GM21367 (cell line): ENCODE data around the gene OLFM3.

Experiments used
- ATAC-seq: cut with Tn5 transposase; IDR thresholded peaks from one replicate; pipeline ENCODE4 v1.9.1; 2021; ENCODE audit not compliant: unreplicated experiment

OLFM3 gene

DNA sequence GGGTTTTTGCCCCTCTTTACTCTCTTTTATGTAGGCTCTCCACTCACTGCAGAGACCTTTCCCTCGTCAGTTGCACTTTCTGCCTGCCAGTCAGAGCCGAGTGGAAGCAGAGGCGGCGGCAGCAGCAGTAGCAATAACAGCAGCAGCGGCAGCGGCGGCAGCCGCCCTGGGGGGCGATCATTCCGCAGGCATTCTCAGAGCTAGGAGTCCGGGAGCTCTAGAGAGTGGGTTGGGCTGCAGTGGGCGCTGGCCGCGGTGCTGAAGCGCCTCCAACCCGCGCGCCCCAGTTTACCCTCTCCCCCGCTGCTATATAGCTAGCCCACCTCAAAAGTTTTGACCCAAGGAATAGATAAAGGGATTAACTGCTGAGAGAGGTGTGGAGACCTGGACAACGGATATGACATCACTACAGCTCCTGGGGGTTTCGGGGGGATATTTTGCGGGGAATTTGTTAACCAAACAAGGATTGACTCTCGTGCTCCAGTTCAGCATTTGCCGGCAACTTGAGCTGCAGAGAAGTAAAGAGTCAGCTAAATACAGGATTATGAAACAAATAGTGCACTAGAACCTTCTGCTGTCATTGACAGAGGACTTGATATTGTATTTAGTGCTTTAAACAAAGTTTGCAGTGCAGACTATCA, at the start of gene OLFM3:
OLFM3 (minus strand) TSS at position 102 of the 641 bp plus-strand sequence.
- ATAC-seq = no peak

DNA sequence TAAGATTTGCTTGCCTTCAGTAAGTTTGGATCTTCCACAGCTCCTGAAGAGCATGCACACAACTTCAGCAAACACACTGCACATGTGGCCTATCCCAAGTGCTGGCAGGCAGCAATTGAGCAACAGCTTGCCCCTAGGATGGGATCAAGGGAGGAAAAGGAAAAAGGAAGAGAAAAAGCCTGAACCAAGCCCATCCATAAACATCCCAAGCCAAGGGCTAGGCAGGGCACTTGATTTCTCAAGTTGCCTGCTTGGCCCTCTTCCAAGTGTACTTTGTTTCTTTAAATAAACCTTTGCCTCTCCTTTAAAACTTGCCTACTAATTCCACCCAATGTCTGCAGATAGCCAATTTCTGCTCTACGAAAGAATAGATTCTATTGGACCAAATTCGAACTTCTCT, 49.0 kb upstream of the OLFM3 start:
- no peak for ATAC-seq

DNA sequence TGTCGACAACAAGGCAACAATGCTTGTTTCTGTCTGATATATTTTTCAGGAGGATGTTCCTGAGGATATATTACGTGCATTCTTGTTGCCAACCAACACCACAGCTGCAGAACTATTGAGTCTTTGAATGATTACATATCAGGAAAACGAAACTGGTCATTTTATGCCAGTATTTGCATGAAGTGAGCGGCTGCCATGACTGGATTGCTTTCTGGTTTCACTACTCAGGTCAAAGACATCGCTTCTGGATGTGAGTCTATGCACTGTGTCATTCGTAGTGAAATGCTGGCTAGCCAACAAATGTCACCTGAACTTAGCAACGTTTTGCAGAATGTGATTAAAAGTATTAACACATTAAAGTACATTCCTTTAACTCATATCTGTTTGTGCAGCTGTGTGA, 35.8 kb upstream of the OLFM3 start:
- ATAC-seq = peak; percentile 81

DNA sequence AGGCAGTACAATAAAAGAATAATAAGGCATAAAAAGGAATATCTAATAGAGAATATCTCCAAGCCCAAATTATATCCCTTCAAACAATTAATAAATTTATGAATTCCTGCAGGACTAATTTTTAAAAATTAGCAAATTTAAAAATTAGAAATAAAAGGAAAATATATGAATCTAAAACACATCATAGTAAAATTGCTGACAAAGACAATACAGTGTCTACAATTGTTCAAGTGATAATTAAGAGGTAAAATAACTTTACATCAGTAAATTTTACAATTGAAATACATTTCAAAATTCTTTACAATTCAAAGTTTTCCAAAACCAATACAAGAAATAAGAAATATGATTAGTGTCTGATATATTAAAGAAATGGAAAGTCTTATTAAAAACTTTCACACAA, 22.8 kb upstream of the OLFM3 start:
- ATAC-seq = no peak

DNA sequence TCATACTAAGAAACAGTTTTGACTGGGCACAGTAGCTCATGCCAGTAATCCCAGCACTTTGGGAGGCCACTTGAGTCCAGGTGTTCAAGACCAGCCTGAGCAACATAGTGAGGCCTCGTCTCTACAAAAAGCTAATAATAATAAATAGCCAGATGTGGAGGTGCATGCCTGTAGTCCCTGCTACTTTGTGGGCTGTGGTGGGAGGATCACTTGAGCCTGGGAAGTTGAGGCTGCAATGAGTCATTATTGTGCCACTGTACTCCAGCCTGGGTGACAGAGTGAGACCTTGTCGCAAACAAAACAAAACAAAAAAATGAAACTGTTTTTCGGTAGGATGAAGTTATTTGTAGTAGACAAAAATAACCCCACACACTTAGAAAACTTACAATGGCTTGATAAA, 19.0 kb upstream of the OLFM3 start:
- no peak for ATAC-seq

DNA sequence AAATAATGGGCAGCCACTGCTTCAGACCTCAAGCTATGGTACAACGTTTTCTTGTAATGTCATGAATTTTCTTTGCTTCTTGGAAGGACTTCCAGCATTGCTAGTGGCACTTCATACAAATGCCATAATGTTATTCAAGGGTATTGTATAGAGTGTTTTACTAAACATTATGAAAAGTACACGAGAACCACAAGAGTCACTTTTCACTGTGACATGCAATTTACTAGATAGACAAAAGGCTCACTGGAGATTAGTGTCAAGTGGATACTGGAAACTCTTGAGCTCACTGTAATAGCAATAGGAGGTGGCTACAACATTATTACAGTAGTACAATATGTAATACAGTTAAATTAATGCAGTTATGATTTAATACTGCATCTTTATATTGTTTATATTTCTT, 5.3 kb upstream of the OLFM3 start:
- no peak for ATAC-seq

DNA sequence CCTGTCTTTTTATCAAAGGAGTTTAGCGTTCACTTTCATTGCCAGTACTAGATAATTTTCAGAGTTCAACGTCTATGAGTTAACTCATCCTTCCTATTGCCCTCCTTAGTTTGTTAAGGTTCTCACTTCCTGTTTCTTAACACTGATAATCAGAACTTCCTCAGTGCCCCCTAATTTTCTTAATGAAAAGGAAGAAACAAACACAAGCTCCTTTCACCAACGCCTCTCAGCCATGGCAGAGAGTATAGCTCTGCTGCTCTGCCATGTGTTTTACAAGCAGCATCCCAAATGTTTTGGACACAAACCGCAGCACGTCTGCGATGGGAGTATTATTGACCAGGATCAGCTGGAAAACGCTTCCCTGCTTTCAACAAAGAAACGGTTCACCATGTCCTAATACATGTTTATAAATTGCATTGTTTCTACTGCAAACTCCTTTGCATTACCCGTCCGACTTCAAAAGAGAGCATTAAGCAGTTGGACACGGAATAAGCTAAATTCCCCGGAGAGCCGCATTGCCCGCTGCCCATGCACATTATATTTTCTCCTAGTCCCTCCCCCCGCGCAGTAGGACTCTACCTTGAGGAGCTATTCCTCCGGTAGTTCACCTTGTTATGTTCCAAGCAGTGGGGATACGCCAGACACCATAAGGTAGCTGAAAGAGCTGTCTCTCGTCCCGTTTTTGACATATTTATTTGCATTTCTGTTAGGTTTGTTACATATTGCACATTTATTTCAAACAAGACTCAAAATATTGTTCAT, 561 bp downstream of the OLFM3 start:
- no peak for ATAC-seq

DNA sequence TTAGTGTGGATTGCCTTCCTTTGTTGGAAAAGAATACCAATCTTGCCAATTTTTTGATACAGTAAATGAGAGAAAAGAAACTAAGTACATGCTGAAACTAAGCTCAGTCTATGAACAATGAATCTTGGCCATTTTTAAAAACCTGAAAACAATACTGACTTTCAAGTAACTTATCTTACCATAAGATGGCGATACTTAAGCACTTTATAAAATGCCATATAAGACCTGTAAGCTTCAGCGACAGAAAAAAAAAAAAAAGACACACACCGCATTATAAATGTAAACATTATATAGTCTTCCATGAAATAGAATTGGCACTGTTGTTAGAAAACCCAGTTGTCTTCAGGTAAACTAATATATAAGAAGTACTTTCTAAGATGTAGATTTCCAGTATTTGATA, 3.0 kb downstream of the OLFM3 start:
- ATAC-seq = no peak

DNA sequence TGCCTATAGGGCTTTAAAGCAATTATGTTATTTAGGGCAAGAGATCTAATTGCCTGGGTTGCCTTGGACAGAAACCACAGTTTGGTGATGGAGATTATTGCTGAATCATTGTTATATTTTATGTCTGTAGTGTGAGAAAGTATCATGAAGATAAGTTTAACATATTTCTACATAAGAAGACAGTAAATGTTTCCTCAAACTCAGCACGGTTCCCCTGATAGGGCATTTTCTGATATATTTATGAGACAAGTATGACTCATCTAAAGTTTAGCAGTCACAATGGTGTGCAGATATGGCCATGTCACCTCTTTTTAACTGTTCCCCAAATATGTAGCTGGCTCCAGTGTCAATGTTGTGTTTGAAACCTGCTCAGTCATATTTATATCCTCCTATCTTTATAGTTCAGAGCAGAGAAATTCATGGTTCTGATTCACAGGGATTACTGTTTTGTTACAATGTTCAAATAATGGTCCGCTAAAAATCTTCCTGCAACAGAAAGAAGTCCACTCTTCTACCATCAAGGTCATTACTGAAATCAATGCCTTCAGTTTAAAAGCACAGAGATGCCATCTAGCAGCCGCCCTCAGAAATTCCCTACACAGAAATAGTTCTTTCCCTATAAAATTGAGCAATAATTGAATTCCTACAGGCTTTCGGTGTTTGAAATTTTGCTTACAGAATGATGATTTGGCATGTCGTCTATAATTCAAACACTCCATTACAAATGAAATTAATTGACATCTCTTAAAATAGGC, 3.7 kb downstream of the OLFM3 start:
- no peak for ATAC-seq

DNA sequence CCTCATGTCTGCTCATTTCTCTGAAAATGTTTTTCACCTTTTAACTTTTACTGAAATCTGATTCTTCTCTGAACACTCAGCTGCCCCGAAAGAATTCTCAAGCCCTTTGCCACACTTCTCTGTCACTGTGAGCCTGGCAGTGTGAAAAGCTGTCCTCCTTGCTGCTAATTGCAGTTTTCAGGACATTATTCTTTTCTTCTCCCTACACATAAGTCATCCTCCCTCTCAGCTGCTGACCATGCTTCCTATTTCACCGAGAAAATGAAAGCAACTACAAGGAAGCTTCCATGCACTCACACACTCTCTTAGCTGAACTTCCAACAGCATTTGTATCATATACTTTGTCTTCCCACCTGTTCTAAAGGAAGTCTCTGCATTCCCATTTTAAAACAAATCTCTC, 15.8 kb downstream of the OLFM3 start:
- no peak for ATAC-seq

DNA sequence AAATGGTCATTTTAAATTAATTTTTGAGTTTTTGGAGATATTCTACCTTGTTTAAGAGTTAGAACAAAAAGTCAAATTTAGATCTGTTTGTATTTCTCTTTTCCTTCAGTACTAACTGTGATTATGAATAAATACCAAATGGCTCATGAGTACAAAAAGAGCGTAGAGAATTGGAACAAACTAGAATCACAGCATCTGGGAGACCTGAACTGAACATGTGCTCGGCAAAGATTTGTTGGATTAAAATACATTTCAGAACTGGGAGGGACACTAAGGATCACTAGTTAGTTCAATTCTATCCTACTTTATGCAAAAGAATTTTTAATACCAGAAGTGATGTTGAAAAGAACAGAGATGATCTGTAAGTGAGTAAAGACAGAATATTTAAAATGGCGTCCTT, 19.5 kb downstream of the OLFM3 start:
- ATAC-seq = no peak

DNA sequence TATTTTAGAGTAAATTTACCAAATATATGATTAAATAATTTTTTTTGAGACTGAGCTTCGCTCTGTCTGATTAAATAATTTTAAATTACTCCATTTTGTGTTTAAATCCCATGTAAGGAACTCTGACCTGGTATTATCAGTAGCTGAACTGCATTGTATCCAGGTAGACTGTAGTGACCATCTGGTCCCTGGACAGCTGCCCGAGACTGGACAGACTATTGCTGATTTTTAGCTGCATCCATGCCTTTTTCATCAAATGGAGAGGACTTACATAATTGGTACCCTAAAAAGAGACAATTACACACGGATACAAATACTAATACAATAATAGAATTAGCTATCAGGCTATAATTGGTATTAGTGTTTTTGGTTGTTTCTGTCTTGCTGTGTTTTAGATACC, 20.6 kb downstream of the OLFM3 start:
- ATAC-seq = no peak

DNA sequence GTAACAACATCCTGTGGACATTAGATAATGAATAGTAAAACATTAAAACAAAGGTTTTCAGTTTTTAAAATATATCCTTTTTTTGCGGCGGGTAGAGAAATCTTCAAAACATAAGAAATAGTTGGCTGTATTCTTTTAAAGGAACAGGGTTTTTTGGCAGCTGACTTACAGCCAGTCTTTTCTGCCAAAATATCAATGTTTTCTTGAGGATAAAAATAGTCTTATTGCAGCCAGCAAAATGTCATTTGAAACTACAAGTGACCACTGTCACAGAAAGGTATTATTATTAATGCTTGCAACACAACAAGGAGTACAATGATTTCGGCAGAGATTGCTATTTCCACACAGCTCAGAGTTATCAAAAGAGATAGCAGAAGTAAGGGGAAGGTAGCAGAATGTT, 21.4 kb downstream of the OLFM3 start:
- ATAC-seq = no peak

DNA sequence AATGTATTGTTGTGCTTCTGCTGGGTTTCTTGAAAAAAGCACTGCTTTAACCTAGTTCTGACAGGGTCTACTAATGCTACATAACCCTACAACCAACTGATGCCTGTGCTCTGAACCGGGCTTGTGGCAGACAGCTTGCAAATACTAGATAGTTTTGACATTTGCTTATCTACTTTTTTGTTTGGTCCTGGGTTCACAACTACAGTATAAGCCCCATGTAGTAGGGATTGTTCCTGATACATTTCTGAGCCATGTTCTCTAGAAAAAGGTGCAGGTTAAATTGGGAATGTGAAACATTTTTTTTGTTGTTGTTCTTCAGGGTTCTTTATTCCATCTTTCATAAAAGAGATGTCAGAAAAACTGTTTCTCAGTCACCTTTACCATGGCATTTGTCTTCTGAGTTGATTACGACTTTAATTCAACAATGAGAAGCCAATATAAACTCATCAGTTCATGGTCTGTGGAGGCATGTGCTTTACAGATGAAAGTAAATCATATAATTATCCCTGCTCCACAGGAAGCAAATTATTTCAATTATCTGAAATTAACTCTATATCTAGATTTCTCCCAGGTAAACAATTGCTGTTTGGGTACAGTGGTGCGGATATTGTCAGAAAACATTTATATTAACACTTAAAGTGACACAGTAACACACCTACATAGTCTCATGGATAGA, 22.0 kb downstream of the OLFM3 start:
- ATAC-seq = no peak

DNA sequence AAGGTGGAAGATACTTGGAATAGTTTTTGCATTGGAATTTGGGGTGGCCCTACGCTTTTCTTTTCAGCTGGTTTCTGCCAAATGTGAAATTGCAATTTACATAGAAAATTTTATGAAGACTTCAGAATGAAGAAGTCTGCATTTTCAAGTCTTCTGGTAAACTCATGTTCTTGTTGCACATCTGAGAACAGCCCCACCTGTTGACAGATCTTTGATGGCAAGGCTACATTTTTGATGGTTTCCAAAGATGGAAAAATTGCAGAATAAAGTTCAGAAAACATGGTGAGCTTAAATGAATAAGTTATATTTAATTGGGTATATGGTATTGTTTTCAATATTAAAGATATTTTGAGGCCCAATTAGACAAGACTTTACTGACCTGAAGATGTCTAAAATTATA, 25.4 kb downstream of the OLFM3 start:
- ATAC-seq = no peak

DNA sequence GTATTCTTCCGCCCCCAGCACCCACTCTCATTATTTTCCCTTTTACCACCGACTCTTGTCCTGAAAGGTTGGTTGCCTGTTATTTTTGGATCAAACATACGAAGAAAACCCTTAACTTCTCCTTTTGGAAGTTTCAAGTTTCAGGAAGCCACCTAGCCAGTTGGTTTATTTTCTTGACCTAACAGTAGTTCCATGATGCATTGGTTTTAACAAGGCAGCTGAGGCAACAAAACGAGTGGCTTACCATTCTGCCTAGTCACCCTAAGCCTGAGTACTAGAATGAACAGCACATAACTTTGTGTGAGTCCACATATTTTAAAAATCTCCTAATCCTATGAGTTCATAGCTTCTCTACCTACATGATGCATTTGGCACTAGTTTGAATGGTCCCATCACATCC, 28.9 kb downstream of the OLFM3 start:
- ATAC-seq = no peak

DNA sequence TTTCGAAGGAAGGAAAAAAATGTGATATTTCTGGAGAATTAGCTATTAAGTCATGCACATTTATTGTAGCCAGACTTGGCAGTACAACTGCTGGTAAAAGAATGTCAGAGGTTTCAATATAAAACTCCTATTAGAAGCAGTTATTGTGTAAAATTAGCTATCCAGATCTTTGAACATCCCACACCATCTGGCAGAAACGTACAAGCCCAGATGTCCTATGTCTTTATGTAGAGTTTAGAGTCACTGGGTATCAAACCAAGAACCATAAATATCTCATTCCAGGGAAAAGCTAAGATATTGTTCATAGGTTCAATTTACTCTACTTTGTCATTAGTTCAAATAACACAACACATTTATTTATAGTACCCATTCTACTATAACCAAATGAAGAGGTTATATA, 31.4 kb downstream of the OLFM3 start:
- no peak for ATAC-seq

DNA sequence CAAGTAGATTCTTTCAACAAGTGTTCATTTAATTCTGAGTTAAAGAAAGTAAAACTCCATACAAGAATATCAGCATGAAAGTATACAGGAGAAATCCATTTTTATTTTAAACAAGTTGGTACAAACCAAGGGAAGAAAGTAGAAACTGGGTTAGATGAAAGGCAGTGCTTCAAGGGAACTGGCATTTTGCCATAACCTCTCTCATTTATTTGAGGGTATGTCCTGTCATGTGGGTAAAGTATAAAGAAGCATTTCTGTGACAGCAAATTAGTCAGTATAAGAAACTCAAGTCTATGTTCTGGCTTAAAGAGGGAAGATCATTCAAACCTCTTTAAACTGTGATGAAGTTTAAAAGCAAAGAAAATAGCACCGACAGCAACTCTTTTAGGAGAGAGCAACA, 32.0 kb downstream of the OLFM3 start:
- no peak for ATAC-seq

DNA sequence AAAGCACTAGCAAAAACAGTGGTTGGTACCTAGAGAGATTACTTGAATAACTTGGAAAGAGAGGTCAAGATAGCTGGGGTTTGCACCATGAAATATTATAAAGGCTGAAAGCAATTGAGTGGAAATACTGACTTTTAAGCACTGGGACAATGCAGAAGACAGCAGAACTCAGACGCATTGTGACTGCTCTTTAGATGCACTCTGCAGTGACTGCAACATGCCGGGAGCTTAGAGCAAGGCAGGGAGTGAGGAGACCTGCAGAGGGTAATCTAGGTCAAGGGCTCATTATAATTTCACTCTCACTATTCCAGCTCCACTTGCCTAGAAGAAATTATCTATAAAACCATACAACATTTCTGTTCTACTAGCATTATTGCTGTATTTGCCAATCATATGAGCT, 36.6 kb downstream of the OLFM3 start:
- ATAC-seq = no peak

DNA sequence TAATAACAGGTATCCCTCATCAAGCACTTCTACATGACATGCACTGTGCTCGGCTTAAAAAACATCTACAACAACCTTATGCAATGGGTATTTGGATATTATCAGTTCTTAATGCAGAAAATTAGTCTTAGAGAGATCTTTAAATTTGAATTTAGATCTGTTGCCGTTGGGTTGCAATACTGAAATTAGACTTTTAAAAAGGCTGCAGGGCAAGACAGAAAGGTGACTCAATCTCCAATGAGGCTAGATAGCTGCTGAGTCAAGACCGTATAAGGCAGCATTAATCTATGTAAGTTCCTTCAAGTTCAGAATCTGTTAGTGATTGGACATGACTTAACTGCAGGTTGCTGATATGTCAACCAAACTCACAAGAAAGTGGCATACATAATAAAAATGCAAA, 37.3 kb downstream of the OLFM3 start:
- ATAC-seq = no peak

DNA sequence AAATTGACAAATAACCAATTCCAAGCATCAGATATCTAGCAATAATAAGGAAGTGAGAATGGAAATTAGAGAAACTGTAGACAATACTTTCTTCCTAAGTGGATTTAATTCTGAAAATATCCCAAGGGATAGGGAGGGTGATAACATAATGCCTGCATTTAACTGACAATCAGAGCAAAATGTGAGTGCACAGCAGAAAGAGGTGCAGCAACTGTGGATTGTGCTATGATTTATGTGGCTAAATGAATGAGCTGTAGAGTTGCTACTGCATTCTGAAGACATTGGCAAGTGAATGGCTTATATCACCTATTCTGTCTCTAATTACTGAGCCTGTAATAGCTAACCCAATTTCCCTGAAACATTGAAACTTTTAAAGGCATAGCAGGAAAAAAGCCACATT, 39.0 kb downstream of the OLFM3 start:
- no peak for ATAC-seq

DNA sequence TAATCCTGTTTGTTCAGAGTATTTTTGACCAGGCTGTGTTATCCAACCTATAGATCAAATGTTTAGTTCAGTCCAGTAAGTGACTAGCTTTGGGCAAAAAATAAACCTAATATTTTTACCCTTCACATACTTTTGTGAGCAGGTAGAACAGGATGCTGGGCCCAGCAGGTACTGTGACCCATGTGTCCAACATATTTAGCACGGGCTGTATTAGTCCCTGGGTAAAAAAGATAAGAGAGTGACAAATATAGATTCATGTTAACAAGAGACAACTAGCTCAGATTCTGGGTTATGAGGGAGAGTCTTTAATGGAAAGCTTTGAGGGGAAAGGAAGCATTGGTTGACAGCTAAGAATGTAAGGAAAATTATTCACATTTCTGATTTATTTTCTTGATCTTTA, 43.1 kb downstream of the OLFM3 start:
- ATAC-seq = no peak
